Activated B cell treated with CpG ODN at 0.5 μM for 24 hours (primary cell): ENCODE data around the gene ZNF84. TPM values are rescaled to one million over a fixed set of nuclear protein-coding genes. Genes with fewer than 3 reads are reported as not detected.

Experiments
- ATAC-seq: fragments of 200-7000 bp; cut with Tn5 transposase; one replicate; pipeline ENCODE4 v1.10.0; 2021; ENCODE audit warnings: low read depth, mild to moderate bottlenecking, moderate library complexity
- CTCF ChIA-PET: fragments of 350-600 bp; sonication (Branson Sonifier 250); formaldehyde crosslinking; loops from one replicate; lab custom pipeline; 2021; ENCODE audit warnings: antibody characterized with exemption; lab: Charles Lee
- POLR2A ChIA-PET: fragments of 350-600 bp; sonication (Branson Sonifier 250); formaldehyde crosslinking; loops from one replicate; lab custom pipeline; 2021; ENCODE audit warnings: antibody characterized with exemption; lab: Charles Lee
- DNase-seq: peaks from one replicate; pipeline ENCODE4 v3.0.0; 2022
- H3K27ac Mint-ChIP-seq: one replicate; pipeline ENCODE4 v1.8.0; 2020; ENCODE audit warnings: mixed read lengths
- H3K27me3 Mint-ChIP-seq: one replicate; pipeline ENCODE4 v1.8.0; 2021; ENCODE audit warnings: mixed read lengths
- H3K36me3 Mint-ChIP-seq: one replicate; pipeline ENCODE4 v1.8.0; 2021; ENCODE audit warnings: low read depth, mixed read lengths
- H3K4me1 Mint-ChIP-seq: one replicate; pipeline ENCODE4 v1.8.0; 2021; ENCODE audit warnings: mixed read lengths
- H3K4me3 Mint-ChIP-seq: one replicate; pipeline ENCODE4 v1.8.0; 2020; ENCODE audit warnings: mild to moderate bottlenecking, mixed read lengths
- H3K9me3 Mint-ChIP-seq: one replicate; pipeline ENCODE4 v1.8.0; 2020; ENCODE audit warnings: mixed read lengths
- CTCF ChIP-seq: fragments of 200-600 bp; IDR thresholded peaks from one replicate; pipeline ENCODE4 v1.8.0; 2022; ENCODE audit warnings: antibody characterized with exemption, mild to moderate bottlenecking
- intact Hi-C: fragments of 100-400 bp; cut with micrococcal nuclease; formaldehyde crosslinking; loops from one replicate; pipeline ENCODE4 v1.15.1; 2024
- total RNA-seq: library from RNA; stranded (reverse); gene quantifications from 2 replicates; pipeline ENCODE4 v1.2.3, GENCODE V29; 2022

ZNF84 gene
- 34.8 and 41.1 TPM in 2 replicates for total RNA-seq

- TF ChIP-seq CTCF, result no peak
- ChIA-PET POLR2A (interaction anchor here (0.6 to 2.7 kb wide), 10 partner anchors 43 to 218 kb away, joined by 3 to 30 read pairs (median 7); partner anchors contain the start of genes CHFR, ZNF10, ZNF140 and ZNF26), CTCF (no interaction called here)
- H3K36me3 Mint-ChIP-seq, result peaks cover 42% of the 10 kb centered on the region
- H3K27ac Mint-ChIP-seq, result peak within 1 kb of the TSS; percentile 96
- H3K27me3 Mint-ChIP-seq, result peaks cover 2% of the 10 kb centered on the region
- ATAC-seq, result peak; percentile 95
- DNase-seq, result peak; percentile 92
- H3K4me1 Mint-ChIP-seq, result peaks cover 20% of the 10 kb centered on the region
- H3K9me3 Mint-ChIP-seq, result peaks cover 28% of the 10 kb centered on the region
- peak within 1 kb of the TSS; percentile 91 for H3K4me3 Mint-ChIP-seq
- intact Hi-C loops, result loop anchor here (1.0 to 5.0 kb wide), 10 partner anchors 43 to 350 kb away; partner anchors contain the start of genes ANKLE2, CHFR, GOLGA3 and POLE
These were observed at the start of gene ZNF84 for GRCh38 chr12:133037207-133038005. Gene ZNF84, plus strand, starts transcription at chr12:133037509. Its CDS starts 3,959 bp downstream, at chr12:133041468.

GRCh38 chr12:132998741-132999140 lies 38.6 kb upstream of the ZNF84 start:
- no peak for ATAC-seq
- TF ChIP-seq CTCF, result no peak
- intact Hi-C loops, result no loop called here
- Mint-ChIP-seq H3K36me3 (peaks cover 75% of the 10 kb centered on the region), H3K27me3 (no peaks in the 10 kb centered on the region), H3K4me3 (no peak overlapping the region), H3K4me1 (no peaks in the 10 kb centered on the region), H3K27ac (no peak overlapping the region), H3K9me3 (peaks cover 39% of the 10 kb centered on the region)
- ChIA-PET POLR2A (interaction anchor here (0.6 kb wide), 1 partner anchor 186 kb away, joined by 5 read pairs; no protein-coding TSS in a partner anchor), CTCF (no interaction called here)
- DNase-seq, result no peak

GRCh38 chr12:133010657-133011297 lies 26.5 kb upstream of the ZNF84 start:
- H3K36me3 Mint-ChIP-seq, result peaks cover 90% of the 10 kb centered on the region
- H3K4me3 Mint-ChIP-seq, result no peak overlapping the region
- TF ChIP-seq CTCF, result no peak
- H3K9me3 Mint-ChIP-seq, result peaks cover 37% of the 10 kb centered on the region
- POLR2A ChIA-PET, result no interaction called here
- intact Hi-C loops, result no loop called here
- no peak for ATAC-seq
- no peak for DNase-seq
- H3K27ac Mint-ChIP-seq, result no peak overlapping the region
- no peaks in the 10 kb centered on the region for H3K4me1 Mint-ChIP-seq
- CTCF ChIA-PET, result no interaction called here
- H3K27me3 Mint-ChIP-seq, result no peaks in the 10 kb centered on the region

- no peak overlapping the region for H3K27ac Mint-ChIP-seq
- peaks cover 36% of the 10 kb centered on the region for H3K9me3 Mint-ChIP-seq
- DNase-seq, result no peak
- ChIA-PET CTCF (no interaction called here), POLR2A (no interaction called here)
- intact Hi-C loops, result no loop called here
- H3K27me3 Mint-ChIP-seq, result no peaks in the 10 kb centered on the region
- no peaks in the 10 kb centered on the region for H3K4me1 Mint-ChIP-seq
- H3K4me3 Mint-ChIP-seq, result no peak overlapping the region
- TF ChIP-seq CTCF, result no peak
- peaks cover 17% of the 10 kb centered on the region for H3K36me3 Mint-ChIP-seq
- no peak for ATAC-seq
These were observed 13.7 kb upstream of the ZNF84 start for GRCh38 chr12:133023566-133023965.

- POLR2A ChIA-PET, result interaction anchor here (0.7 kb wide), 1 partner anchor 39 kb away, joined by 10 read pairs; no protein-coding TSS in a partner anchor
- H3K27me3 Mint-ChIP-seq, result no peaks in the 10 kb centered on the region
- H3K9me3 Mint-ChIP-seq, result peaks cover 28% of the 10 kb centered on the region
These were observed 10.3 kb upstream of the ZNF84 start for GRCh38 chr12:133026996-133027395.

More at GRCh38 chr12:133026996-133027395, 10.3 kb upstream of the ZNF84 start:
- Mint-ChIP-seq H3K4me3 (no peak overlapping the region), H3K36me3 (peaks cover 4% of the 10 kb centered on the region), H3K4me1 (no peaks in the 10 kb centered on the region), H3K27ac (no peak overlapping the region)
- ATAC-seq (no peak), DNase-seq (no peak)
- intact Hi-C loops, result no loop called here
- no peak for TF ChIP-seq CTCF
- CTCF ChIA-PET, result no interaction called here
